T-helper 9 cell (primary cell): ENCODE results near the gene OR5P2.
"Not testable (repeated sequence)": the region's sequence is repeated elsewhere in the genome, so short reads cannot be mapped to it uniquely, and the experiment has no call there.

Source experiments
- DNase-seq: peaks from one replicate; pipeline ENCODE4 v3.0.0-alpha.2; 2020
- total RNA-seq, 2 donors: gene quantifications; one replicate each; lab custom pipeline; 2026; lab: John Stamatoyannopoulos, UW

The OR5P2 gene, protein sequence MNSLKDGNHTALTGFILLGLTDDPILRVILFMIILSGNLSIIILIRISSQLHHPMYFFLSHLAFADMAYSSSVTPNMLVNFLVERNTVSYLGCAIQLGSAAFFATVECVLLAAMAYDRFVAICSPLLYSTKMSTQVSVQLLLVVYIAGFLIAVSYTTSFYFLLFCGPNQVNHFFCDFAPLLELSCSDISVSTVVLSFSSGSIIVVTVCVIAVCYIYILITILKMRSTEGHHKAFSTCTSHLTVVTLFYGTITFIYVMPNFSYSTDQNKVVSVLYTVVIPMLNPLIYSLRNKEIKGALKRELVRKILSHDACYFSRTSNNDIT
- 0 reads per million in 2 donors for total RNA-seq

GRCh38 chr11:7796842-7797241 lies at the start of gene OR5P2:
Gene OR5P2 (minus strand): TSS chr11:7796942. CDS start chr11:7796942, 0 bp downstream.
- no peak for DNase-seq

DNA sequence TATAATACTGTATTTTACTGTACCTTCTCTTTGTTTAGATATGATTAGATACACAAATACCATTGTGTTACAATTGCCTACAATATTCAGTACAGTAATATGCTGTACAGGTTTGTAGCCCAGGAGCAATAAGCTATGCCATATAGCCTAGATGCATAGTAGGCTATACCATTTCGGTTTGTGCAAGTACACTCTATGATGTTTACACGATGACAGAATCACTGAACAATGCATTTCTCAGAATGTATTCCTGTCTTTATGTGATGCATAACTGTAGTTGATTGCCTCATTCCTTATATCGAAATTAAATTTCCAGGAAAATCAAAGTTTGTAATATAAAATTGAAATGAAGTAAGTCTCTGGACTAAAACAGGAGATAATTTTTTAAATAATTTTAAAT lies 49.3 kb upstream of the OR5P2 start:
- DNase-seq, result no peak

GRCh38 chr11:7844986-7845385 lies 48.2 kb upstream of the OR5P2 start:
- no peak for DNase-seq

GRCh38 chr11:7844521-7844920 lies 47.8 kb upstream of the OR5P2 start:
- no peak for DNase-seq

GRCh38 chr11:7840578-7840977 lies 43.8 kb upstream of the OR5P2 start:
- no peak for DNase-seq

DNA sequence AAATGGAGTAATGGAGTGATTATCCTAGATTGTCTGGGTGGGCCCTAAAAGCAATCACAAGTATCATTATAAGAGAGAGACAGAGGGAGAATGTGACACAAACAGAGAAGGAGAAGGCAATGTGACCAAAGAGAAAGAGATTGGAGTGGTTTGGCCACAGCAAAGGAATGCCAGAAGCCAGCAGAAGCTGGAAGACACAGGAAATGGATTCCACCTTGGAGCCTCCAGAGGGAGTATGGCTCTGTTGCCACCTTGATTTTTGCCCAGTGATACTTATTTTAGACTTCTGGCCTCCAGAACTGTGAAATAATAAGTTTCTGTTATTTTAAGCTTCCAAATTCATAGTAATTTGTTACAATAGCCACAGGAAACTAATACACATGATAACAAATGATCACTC lies 36.8 kb upstream of the OR5P2 start:
- no peak for DNase-seq

DNA sequence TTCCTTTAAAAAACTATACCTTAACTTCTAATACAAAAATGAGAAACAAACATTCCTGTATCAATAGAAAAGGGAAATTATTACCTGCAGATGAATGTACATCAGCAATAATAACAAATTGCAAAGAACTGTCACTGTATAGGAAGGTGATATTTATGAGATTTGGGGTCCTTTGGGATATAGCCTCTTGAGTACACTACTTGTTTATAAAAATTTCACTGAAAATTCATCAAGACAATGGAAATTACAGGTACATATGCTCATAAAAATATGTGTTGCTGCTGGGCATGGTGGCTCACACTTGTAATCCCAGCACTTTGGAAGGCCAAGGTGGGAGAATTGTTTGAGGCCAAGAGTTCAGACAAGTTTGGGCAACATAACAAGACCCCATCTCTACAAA lies 34.0 kb upstream of the OR5P2 start, which contains the start of gene OR5P3:
Gene OR5P3, minus strand, starts transcription at position 101 of the 400 bp plus-strand sequence.
- no peak for DNase-seq

DNA sequence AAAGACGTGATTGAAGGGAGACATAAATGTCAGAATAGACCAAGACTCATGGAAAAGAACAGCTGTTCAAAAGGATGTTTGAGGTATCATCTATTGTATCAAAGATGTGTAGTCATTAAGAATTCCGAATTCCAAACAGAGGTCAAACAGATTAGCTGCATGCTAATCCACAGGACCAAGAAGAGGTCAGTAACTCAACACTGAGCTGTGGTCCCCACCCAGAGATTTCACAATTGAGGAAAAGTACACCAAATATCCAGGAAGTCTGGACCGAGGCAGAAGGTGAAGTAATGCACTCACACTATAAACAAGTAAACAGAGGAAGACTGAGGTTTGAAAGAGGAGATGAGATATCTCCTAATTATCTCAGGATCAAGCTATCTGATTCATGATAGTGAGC lies 29.6 kb upstream of the OR5P2 start:
- no peak for DNase-seq

- not testable (repeated sequence) for DNase-seq
Measured at GRCh38 chr11:7820417-7820816, 23.7 kb upstream of the OR5P2 start.

DNA sequence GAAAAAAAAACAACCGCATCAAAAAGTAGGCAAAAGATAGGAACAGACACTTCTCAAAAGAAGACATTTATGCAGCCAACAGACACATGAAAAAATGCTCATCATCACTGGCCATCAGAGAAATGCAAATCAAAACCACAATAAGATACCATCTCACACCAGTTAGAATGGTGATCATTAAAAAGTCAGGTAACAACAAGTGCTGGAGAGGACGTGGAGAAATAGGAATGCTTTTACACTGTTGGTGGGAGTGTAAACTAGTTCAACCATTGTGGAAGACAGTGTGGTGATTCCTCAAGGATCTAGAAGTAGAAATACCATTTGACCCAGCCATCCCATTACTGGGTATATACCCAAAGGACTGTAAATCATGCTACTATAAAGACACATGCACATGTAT lies 18.2 kb upstream of the OR5P2 start:
- not testable (repeated sequence) for DNase-seq

DNA sequence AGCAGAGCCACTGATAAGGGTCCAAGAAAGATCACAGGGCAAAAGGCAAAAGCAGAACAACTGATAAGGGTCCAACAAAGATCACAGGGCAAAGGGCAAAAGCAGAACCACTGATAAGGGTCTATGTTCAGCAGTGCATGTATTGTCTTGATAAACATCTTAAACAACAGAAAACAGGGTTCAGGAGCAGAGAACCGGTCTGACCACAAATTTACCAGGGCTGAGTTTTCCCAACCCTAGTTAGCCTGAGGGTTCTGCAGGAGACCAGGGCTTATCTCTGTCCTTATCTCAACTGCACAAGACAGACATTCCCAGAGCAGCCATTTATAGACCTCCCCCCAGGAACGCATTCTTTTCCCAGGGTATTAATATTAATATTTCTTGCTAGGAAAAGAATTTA lies 13.6 kb upstream of the OR5P2 start:
- not testable (repeated sequence) for DNase-seq

DNA sequence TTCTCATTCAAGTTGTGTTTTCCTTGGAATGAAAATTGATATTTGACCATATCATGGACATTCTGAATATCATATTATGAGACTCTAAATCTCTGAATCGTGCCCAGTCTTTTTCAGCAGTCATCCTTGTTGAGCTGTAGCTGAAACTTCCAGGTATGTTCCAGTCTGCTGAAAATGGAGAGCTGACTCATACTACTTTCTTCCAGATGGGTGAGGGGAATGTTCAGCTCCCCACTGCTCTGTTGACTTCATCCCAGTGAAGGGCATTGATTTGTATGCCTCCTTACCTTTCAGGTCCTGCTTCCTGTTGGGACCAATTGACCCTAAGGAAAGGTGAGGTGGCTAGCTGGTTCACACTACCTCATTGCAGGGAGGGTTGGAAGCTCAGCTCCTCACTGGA lies 3.5 kb downstream of the OR5P2 start:
- no peak for DNase-seq

GRCh38 chr11:7787239-7787638 lies 9.5 kb downstream of the OR5P2 start:
- DNase-seq, result no peak

DNA sequence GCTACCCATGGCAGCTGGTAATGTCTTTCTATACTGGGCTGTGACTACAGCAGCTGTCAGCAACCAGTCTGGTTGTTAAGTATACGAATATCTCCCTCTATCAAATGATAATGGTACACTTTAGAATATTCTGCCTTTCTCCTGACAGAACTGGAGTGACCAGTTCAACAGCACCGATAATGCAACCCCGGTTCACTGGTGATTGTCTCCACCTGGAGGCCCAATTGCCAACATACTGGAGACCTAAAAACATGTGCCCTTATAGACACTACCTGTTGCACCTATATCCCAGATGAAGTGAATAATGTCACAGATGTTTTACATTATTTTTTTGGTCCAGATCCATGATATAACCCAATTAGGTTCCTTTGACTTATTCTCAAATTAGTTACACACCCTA lies 21.1 kb downstream of the OR5P2 start:
- DNase-seq, result no peak

DNA sequence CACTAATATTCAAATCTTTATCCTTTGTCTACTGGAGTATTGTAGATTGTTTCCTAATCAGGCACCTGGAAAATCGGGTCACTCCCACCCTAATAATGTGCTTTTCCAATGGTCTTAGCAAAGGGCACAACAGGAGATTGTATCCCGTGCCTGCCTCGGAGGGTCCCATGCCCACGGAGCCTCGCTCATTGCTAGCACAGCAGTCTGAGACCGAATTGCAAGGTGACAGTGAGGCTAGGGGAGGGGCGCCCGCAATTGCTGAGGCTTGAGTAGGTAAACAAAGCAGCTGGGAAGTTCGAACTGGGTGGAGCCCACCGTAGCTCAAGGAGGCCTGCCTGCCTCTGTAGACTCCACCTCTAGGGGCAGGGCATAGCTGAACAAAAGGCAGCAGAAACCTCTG lies 32.4 kb downstream of the OR5P2 start:
- not testable (repeated sequence) for DNase-seq

DNA sequence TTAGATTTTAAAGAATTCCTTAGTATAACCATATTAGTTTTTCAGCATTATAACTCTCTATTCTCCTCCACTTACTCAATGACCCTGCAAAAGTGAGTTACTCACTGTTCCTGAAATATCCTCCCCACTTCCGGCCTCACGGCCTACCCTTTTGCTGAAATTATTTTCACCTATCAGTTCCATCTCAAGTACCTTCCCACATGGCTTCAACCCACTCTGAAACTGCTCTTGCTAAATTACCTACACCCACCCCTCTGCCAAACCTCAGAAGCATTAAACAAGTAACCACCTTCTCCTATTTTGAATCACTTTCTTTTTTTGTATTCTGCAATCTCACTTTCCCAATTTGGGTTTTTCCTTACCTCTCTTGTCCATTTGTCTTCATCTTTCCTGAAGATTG lies 37.7 kb downstream of the OR5P2 start:
- no peak for DNase-seq

- no peak for DNase-seq
Measured at GRCh38 chr11:7749456-7749855, 47.3 kb downstream of the OR5P2 start.
